IMR-90 (cell line): ENCODE results near the gene RAF1. TPM values are rescaled to one million over a fixed set of nuclear protein-coding genes. Genes with fewer than 3 reads are reported as not detected.

ENCODE experiments used
- BHLHE40 ChIP-seq: fragments of 150-350 bp; IDR thresholded peaks from 2 replicates; pipeline ENCODE4 v1.6.1; 2016; ENCODE audit warnings: mild to moderate bottlenecking, low read depth, low read length
- FOS ChIP-seq: fragments of 150-350 bp; IDR thresholded peaks from 2 replicates; pipeline ENCODE4 v1.6.1; 2016; ENCODE audit warnings: low read depth, low read length
- MAZ ChIP-seq: IDR thresholded peaks from 2 replicates; pipeline ENCODE4 v1.6.1; 2012; ENCODE audit warnings: low read depth, mild to moderate bottlenecking, low read length, improper control_type of control experiment, moderate library complexity, borderline replicate concordance
- RCOR1 ChIP-seq: IDR thresholded peaks from 2 replicates; pipeline ENCODE4 v1.6.1; 2012; ENCODE audit warnings: mild to moderate bottlenecking, low read length, improper control_type of control experiment; ENCODE audit not compliant: insufficient replicate concordance
- SMC3 ChIP-seq: fragments of 150-350 bp; IDR thresholded peaks from 2 replicates; pipeline ENCODE4 v1.6.1; 2016; ENCODE audit warnings: low read depth, mild to moderate bottlenecking, antibody characterized with exemption, low read length, moderate library complexity
- polyA plus RNA-seq, 3 experiments: library from polyadenylated mRNA; depleted of rRNA; stranded (reverse); fragments of >200 nt; gene quantifications; 2 replicates each; pipeline ENCODE4 v1.2.3, GENCODE V29; 2012; ENCODE audit warnings: low replicate concordance in 1 of 3
- total RNA-seq: library from RNA; depleted of rRNA; stranded (reverse); fragments of >200 nt; gene quantifications from 2 replicates; pipeline ENCODE4 v1.2.3, GENCODE V29; 2012
- TF ChIP-seq, protein P1 (sequence below): conservative IDR thresholded peaks from 2 replicates; pipeline ENCODE4 v1.5.1; 2012; ENCODE audit warnings: mild to moderate bottlenecking, low read depth, low read length, improper control_type of control experiment

Gene RAF1
- total and polyA plus RNA-seq, 2 of the 4 experiments (the other 2 are of a cell fraction) = 115 to 151 TPM

DNA sequence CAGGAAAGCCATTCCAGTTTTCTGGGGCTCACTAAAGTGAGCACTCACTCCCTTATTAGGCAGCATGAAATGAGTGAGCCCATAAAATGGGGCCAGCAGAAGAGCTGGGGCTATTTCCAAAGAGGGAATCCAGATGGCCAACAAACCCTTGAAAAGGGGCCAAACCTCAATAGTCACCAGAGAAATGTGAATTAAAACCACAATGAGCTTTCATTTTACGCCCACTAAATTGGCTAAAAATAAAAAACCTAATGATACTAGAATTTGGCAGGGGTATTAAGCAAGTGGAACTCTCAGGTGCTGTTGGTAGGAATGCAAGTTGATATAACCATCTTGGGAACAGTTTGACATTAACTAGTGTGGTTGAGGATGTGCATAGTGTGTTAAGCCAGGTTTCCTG is 42.1 kb upstream of the RAF1 start (continued):
- TF ChIP-seq, protein P1, sequence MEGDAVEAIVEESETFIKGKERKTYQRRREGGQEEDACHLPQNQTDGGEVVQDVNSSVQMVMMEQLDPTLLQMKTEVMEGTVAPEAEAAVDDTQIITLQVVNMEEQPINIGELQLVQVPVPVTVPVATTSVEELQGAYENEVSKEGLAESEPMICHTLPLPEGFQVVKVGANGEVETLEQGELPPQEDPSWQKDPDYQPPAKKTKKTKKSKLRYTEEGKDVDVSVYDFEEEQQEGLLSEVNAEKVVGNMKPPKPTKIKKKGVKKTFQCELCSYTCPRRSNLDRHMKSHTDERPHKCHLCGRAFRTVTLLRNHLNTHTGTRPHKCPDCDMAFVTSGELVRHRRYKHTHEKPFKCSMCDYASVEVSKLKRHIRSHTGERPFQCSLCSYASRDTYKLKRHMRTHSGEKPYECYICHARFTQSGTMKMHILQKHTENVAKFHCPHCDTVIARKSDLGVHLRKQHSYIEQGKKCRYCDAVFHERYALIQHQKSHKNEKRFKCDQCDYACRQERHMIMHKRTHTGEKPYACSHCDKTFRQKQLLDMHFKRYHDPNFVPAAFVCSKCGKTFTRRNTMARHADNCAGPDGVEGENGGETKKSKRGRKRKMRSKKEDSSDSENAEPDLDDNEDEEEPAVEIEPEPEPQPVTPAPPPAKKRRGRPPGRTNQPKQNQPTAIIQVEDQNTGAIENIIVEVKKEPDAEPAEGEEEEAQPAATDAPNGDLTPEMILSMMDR = no peak
- TF ChIP-seq FOS (no peak), BHLHE40 (no peak), MAZ (no peak), RCOR1 (no peak), SMC3 (no peak)
